GM18909 (cell line): Measurements from ENCODE around the gene SLC17A9.
A peak's percentile ranks its signal among the peaks of the same experiment; 100 is the strongest.

ENCODE experiments used
- ATAC-seq: cut with Tn5 transposase; IDR thresholded peaks from one replicate; pipeline ENCODE4 v1.9.1; 2021; ENCODE audit warnings: mild to moderate bottlenecking; ENCODE audit not compliant: unreplicated experiment, poor library complexity

Gene SLC17A9

GRCh38 chr20:62966212-62967148 lies 14.0 kb downstream of the SLC17A9 start:
- no peak for ATAC-seq

GRCh38 chr20:62967149-62967501 lies 14.6 kb downstream of the SLC17A9 start:
- no peak for ATAC-seq

GRCh38 chr20:62967628-62968351 lies 15.3 kb downstream of the SLC17A9 start:
- no peak for ATAC-seq

GRCh38 chr20:62968378-62969178 lies 16.1 kb downstream of the SLC17A9 start:
- ATAC-seq, result no peak

GRCh38 chr20:62969179-62969760 lies 16.8 kb downstream of the SLC17A9 start:
- ATAC-seq, result no peak

- ATAC-seq, result no peak
These were observed 17.4 kb downstream of the SLC17A9 start for GRCh38 chr20:62969939-62970306.

GRCh38 chr20:62970307-62971210 lies 18.1 kb downstream of the SLC17A9 start:
- no peak for ATAC-seq

GRCh38 chr20:62971211-62971949 lies 18.9 kb downstream of the SLC17A9 start:
- ATAC-seq, result no peak

- no peak for ATAC-seq
These were observed 19.7 kb downstream of the SLC17A9 start for GRCh38 chr20:62971950-62972844.

GRCh38 chr20:62972845-62973745 lies 20.6 kb downstream of the SLC17A9 start:
- ATAC-seq, result no peak

GRCh38 chr20:62975251-62975760 lies 22.8 kb downstream of the SLC17A9 start:
- no peak for ATAC-seq

- ATAC-seq, result no peak
These were observed 23.5 kb downstream of the SLC17A9 start for GRCh38 chr20:62975812-62976508.

- no peak for ATAC-seq
These were observed 24.4 kb downstream of the SLC17A9 start for GRCh38 chr20:62976886-62977285.

GRCh38 chr20:62977613-62978560 lies 25.4 kb downstream of the SLC17A9 start:
- peak; percentile 58 for ATAC-seq

GRCh38 chr20:62978561-62978943 lies 26.0 kb downstream of the SLC17A9 start:
- no peak for ATAC-seq
